ENCODE data around the gene IGSF9B. TPM values are rescaled to one million over a fixed set of nuclear protein-coding genes. Genes with fewer than 3 reads are reported as not detected.

IGSF9B gene
- total RNA-seq, 1 donor from 2014 or later = 8.4 TPM

- H3K36me3 Mint-ChIP-seq (ENCODE audit: low read depth) = peaks cover 12% of the 10 kb centered on the region
- no peaks in the 10 kb centered on the region for H3K27me3 Mint-ChIP-seq (ENCODE audit: low read depth)
- H3K4me3 Mint-ChIP-seq (ENCODE audit: unreplicated experiment) = no peak overlapping the region
- TF ChIP-seq CTCF (IDR thresholded peaks at IDR 0.05) = no peak
- H3K9me3 Mint-ChIP-seq (ENCODE audit: low read depth) = no peaks in the 10 kb centered on the region
- DNase-seq (ENCODE audit: low spot score) = no peak
- no peak overlapping the region for H3K27ac Mint-ChIP-seq (ENCODE audit: unreplicated experiment)
- no peaks in the 10 kb centered on the region for H3K4me1 Mint-ChIP-seq (ENCODE audit: low read depth)
Measured at GRCh38 chr11:133917921-133918607, 38.7 kb downstream of the IGSF9B start.

GRCh38 chr11:133916784-133917440 is 39.9 kb downstream of the IGSF9B start:
- Mint-ChIP-seq H3K27ac (ENCODE audit: unreplicated experiment) (no peak overlapping the region), H3K9me3 (ENCODE audit: low read depth) (no peaks in the 10 kb centered on the region), H3K4me3 (ENCODE audit: unreplicated experiment) (no peak overlapping the region), H3K36me3 (ENCODE audit: low read depth) (peaks cover 14% of the 10 kb centered on the region), H3K27me3 (ENCODE audit: low read depth) (no peaks in the 10 kb centered on the region), H3K4me1 (ENCODE audit: low read depth) (no peaks in the 10 kb centered on the region)
- DNase-seq (ENCODE audit: low spot score) = no peak
- no peak for TF ChIP-seq CTCF (IDR thresholded peaks at IDR 0.05)

GRCh38 chr11:133913761-133914160 is 43.0 kb downstream of the IGSF9B start:
- no peak overlapping the region for H3K4me3 Mint-ChIP-seq (ENCODE audit: unreplicated experiment)
- H3K27me3 Mint-ChIP-seq (ENCODE audit: low read depth) = no peaks in the 10 kb centered on the region
- H3K27ac Mint-ChIP-seq (ENCODE audit: unreplicated experiment) = no peak overlapping the region
- peaks cover 16% of the 10 kb centered on the region for H3K36me3 Mint-ChIP-seq (ENCODE audit: low read depth)
- H3K4me1 Mint-ChIP-seq (ENCODE audit: low read depth) = no peaks in the 10 kb centered on the region
- no peak for TF ChIP-seq CTCF (IDR thresholded peaks at IDR 0.05)
- no peaks in the 10 kb centered on the region for H3K9me3 Mint-ChIP-seq (ENCODE audit: low read depth)
- no peak for DNase-seq (ENCODE audit: low spot score)

- peak; percentile 28 for TF ChIP-seq CTCF (IDR thresholded peaks at IDR 0.05)
- H3K4me3 Mint-ChIP-seq (ENCODE audit: unreplicated experiment) = no peak overlapping the region
- DNase-seq (ENCODE audit: low spot score) = peak; percentile 28
- H3K36me3 Mint-ChIP-seq (ENCODE audit: low read depth) = peaks cover 15% of the 10 kb centered on the region
- H3K4me1 Mint-ChIP-seq (ENCODE audit: low read depth) = no peaks in the 10 kb centered on the region
- no peaks in the 10 kb centered on the region for H3K9me3 Mint-ChIP-seq (ENCODE audit: low read depth)
- H3K27ac Mint-ChIP-seq (ENCODE audit: unreplicated experiment) = no peak overlapping the region
- H3K27me3 Mint-ChIP-seq (ENCODE audit: low read depth) = no peaks in the 10 kb centered on the region
Measured at GRCh38 chr11:133911171-133911570, 45.6 kb downstream of the IGSF9B start.

- Mint-ChIP-seq H3K36me3 (ENCODE audit: low read depth) (peaks cover 17% of the 10 kb centered on the region), H3K4me3 (ENCODE audit: unreplicated experiment) (no peak overlapping the region), H3K9me3 (ENCODE audit: low read depth) (no peaks in the 10 kb centered on the region), H3K4me1 (ENCODE audit: low read depth) (no peaks in the 10 kb centered on the region), H3K27ac (ENCODE audit: unreplicated experiment) (no peak overlapping the region), H3K27me3 (ENCODE audit: low read depth) (no peaks in the 10 kb centered on the region)
- DNase-seq (ENCODE audit: low spot score) = peak; percentile 51
- TF ChIP-seq CTCF (IDR thresholded peaks at IDR 0.05) = no peak
Measured at GRCh38 chr11:133910101-133910500, 46.7 kb downstream of the IGSF9B start.

Data from chondrocyte (in vitro differentiated cells).